Measurements from ENCODE around the gene IARS2.
"Not testable (repeated sequence)": the region's sequence is repeated elsewhere in the genome, so short reads cannot be mapped to it uniquely, and the experiment has no call there.

Gene IARS2

DNA sequence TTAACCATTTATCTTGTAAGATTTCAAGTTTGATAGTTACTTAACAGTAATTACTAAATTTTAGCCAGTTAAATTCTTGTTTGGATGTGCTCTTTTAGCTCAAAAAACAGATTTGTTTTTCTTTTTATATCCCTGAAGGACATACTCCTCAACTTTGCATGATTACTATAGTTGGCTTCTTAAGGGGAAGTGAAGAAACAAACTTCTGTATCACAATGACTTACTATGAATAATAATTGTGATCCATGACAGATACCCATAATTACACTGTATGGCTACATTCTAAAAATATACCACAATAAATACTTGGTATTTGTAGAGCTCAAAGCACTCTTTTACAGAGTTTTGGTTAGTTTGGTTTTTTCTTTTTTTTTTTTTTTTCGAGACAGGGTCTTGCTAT lies 55.8 kb downstream of the IARS2 start:
- TF ChIP-seq CTCF (IDR thresholded peaks at IDR 0.05; ENCODE audit: low read depth, low read length, missing control alignments): no peak
- H3K4me3 ChIP-seq (ENCODE audit: low read depth, low read length): no peak overlapping the region
- in situ Hi-C loops (cut with HindIII; ENCODE audit: low sequenced_read_pairs): no loop called here
- DNase-seq (ENCODE audit: low read depth): no peak

DNA sequence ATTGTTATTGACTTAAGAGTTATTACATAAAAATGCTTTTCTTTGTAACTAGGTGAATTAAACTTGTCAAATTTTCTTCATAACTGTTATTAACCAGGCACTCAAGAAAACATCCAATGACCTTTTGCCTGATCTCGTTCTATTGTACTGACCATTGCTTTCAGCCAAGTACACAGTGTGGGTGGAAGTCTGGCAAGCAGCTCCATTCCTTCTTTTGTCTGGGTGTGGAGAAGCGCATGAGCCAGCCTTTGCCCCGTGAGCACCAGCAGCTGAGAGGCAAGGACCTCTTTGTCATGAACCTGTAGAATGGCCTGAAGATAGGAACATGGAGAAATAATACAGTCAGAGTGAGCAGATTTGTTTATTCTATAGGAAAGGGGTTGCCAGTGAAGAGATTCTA lies 57.5 kb downstream of the IARS2 start:
- no peak for TF ChIP-seq CTCF (IDR thresholded peaks at IDR 0.05; ENCODE audit: low read depth, low read length, missing control alignments)
- DNase-seq (ENCODE audit: low read depth): peak; percentile 9
- no peak overlapping the region for H3K4me3 ChIP-seq (ENCODE audit: low read depth, low read length)
- in situ Hi-C loops (cut with HindIII; ENCODE audit: low sequenced_read_pairs): no loop called here

- no peak for DNase-seq (ENCODE audit: low read depth)
- TF ChIP-seq CTCF (IDR thresholded peaks at IDR 0.05; ENCODE audit: low read depth, low read length, missing control alignments): no peak
- in situ Hi-C loops (cut with HindIII; ENCODE audit: low sequenced_read_pairs): no loop called here
- no peak overlapping the region for H3K4me3 ChIP-seq (ENCODE audit: low read depth, low read length)
Measured at GRCh38 chr1:220153147-220153546, 59.2 kb downstream of the IARS2 start.

DNA sequence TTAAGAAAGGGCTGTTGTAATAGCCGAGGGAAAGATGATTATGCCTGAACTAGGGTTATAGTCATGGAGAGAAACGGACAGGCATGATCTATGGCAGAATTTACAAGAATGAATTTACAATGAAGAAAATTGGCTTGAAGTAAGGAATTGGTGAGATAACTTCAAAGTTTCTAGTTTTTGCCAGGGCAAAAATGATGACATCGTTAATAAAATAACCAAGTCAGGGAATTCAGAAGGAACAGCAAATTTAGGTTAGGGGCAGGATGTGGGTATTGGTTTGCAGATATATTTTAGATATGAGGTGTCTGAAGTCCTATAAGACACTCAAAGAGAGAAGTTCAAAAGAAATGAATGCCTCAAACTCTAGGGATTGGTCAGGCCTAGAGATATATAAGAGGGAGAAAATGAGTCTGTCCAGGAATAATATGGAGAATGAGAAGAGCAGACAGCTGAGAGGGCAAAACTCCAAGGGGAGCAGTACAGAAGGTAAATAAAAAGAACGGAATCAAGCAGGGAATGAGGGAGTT lies 62.8 kb downstream of the IARS2 start:
- no peak for DNase-seq (ENCODE audit: low read depth)
- H3K4me3 ChIP-seq (ENCODE audit: low read depth, low read length): no peak overlapping the region
- in situ Hi-C loops (cut with HindIII; ENCODE audit: low sequenced_read_pairs): no loop called here
- TF ChIP-seq CTCF (IDR thresholded peaks at IDR 0.05; ENCODE audit: low read depth, low read length, missing control alignments): no peak

GRCh38 chr1:220157738-220158137 lies 63.8 kb downstream of the IARS2 start:
- no peak overlapping the region for H3K4me3 ChIP-seq (ENCODE audit: low read depth, low read length)
- no peak for TF ChIP-seq CTCF (IDR thresholded peaks at IDR 0.05; ENCODE audit: low read depth, low read length, missing control alignments)
- in situ Hi-C loops (cut with HindIII; ENCODE audit: low sequenced_read_pairs): no loop called here
- no peak for DNase-seq (ENCODE audit: low read depth)

DNA sequence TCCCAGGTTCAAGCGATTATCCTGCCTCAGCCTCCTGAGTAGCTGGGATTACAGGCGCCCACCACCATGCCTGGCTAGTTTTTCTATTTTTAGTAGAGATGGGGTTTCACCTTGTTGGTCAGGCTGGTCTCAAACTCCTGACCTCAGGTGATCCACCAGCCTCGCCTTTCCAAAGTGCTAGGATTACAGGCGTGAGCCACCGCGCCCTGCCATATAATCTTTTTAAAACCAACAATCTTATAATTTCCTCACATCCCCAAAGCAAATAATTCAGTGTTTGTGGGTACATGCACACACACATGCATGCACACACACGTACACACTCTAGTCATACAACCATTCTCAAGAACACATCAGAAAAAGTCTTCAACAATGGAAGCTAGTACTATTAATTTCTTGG lies 64.6 kb downstream of the IARS2 start:
- in situ Hi-C loops (cut with HindIII; ENCODE audit: low sequenced_read_pairs); DNase-seq (ENCODE audit: low read depth); H3K4me3 ChIP-seq (ENCODE audit: low read depth, low read length): not testable (repeated sequence)

GRCh38 chr1:220159041-220159440 lies 65.1 kb downstream of the IARS2 start:
- no peak for DNase-seq (ENCODE audit: low read depth)
- TF ChIP-seq CTCF (IDR thresholded peaks at IDR 0.05; ENCODE audit: low read depth, low read length, missing control alignments): no peak
- in situ Hi-C loops (cut with HindIII; ENCODE audit: low sequenced_read_pairs): no loop called here
- H3K4me3 ChIP-seq (ENCODE audit: low read depth, low read length): no peak overlapping the region
